NCI-H510A (cell line): ENCODE measurements around the gene ANKRD30BL.
"Not testable (repeated sequence)": the region's sequence is repeated elsewhere in the genome, so short reads cannot be mapped to it uniquely, and the experiment has no call there.

ENCODE experiments used
- DNase-seq: peaks from one replicate; lab custom pipeline; 2025; lab: John Stamatoyannopoulos, UW

ANKRD30BL gene

DNA sequence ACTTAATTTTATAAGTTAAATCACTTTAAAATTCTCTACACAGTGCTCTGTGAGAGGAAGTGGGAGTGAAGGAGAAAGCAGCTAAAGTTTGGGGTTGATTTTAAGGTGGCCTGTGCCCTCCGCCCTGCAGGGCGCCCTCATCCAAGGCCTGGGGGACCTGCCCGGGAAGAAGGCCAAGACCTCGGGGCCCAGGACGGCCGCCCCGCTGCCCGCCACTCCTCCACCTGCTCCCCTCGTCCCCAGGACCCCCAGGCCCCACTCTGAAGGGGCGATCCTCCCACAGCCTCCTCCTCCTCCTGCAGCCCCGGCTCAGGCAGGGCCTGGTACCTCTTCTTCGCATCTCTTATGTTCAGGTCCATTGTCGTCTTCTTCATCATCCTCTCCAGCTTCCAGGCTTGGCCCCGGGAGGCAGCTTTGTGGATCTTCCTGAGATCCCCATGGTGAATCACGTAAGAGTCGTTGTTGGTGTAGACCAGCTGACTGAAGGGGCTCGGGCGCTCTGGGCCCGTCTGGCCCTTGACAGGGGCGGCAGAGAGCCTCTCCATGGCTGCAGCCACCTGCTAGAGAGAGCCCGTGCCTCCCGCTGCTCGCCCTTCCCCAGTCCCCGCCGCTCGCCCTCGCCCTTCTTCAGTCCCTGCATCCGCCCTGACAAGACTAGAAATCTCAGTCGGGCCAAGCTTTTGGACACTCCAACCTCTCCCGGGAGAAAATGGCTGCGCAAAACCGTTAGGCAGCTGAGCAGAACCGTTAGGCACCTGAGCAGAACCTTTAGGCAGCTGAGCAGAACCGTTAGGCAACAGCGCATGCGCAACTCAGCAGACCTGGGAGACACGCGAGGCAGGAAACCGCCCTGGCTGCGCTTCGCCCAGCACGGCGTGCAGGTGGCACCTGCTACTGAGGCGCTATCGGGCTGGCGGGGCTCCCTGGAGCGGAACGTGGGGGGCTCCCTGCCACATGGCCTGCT is at the start of gene ANKRD30BL:
ANKRD30BL (minus strand) TSS at position 792 of the 964 bp plus-strand sequence; CDS start at position 545, 247 bp downstream.
- DNase-seq = not testable (repeated sequence)

DNA sequence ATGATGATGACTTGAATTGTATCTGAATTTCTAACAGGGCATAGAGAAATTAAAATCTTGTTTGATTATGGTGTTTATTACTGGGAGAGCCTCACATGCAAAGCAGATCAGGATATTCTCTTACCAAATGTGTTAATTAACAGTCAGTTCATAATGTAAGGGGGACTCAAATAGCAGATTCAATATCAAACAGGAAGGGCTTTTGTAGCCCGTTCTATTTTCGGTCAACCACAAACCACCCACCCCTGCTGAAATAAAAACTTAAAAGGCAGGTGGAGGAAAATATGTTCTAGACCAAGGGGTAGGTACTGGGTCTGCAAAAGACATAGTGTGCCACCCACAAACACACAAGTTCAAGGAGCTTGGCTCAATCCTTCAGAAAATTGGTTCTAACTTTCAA is 41.1 kb upstream of the ANKRD30BL start:
- not testable (repeated sequence) for DNase-seq

- not testable (repeated sequence) for DNase-seq
Measured at GRCh38 chr2:132192854-132193253, 31.1 kb upstream of the ANKRD30BL start.

- not testable (repeated sequence) for DNase-seq
Measured at GRCh38 chr2:132167100-132167499, 5.3 kb upstream of the ANKRD30BL start.

DNA sequence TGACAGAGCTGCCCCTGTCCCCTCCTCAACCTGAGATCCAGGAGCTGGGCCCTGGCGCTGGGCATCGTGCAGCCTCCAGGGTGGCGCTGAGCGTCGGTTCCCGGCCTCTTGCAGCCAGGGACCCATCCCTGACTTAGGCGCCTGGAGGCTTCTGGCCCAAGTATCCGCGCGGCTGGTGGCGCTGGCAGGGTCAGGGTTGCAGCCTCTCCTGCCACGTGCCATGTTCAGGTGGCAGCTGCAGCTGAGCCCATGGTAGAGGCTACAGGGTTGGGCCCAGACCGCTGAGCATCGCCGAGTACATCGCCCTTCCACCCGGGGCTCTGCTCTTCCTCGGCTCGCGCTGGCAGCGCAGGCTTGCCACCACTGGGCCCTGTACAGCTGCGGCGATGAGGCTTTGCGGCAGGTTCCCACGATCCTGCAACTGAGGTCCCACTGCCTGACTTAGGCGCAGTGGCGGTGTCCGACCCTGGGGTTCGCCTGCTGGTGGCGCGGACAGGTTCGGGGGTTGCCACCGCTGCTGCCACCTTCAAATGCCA is 441 bp upstream of the ANKRD30BL start:
- DNase-seq = not testable (repeated sequence)

GRCh38 chr2:132146774-132147173 is 15.0 kb downstream of the ANKRD30BL start:
- DNase-seq = not testable (repeated sequence)
